Measurements from ENCODE around the gene SAMD5. TPM values are rescaled to one million over a fixed set of nuclear protein-coding genes. Genes with fewer than 3 reads are reported as not detected.

Gene SAMD5
- total RNA-seq (2021; fragmentation: NEBNext Ultra II Directional; extraction: Animal tissue kit (Norgen Biotek cat#: 25700)) (0.04 and 0.08 TPM in 2 replicates), polyA plus RNA-seq (2011; rRNA removed) (0.02 TPM in 1 of 2 replicates, not detected in the other), polyA minus RNA-seq (2011; rRNA and poly(A)+ RNA removed) (not detected in 2 replicates)
- 0.01 TPM for polyA plus RNA-seq (2011; cell fraction: cytosol; rRNA removed)
- not detected for polyA plus RNA-seq (2011; cell fraction: nucleus; rRNA removed)
- polyA plus RNA-seq (2012, experiment 1 of 2) = 0.07 TPM in 1 of 4 replicates, not detected in the others
- not detected for polyA plus RNA-seq (2012, experiment 2 of 2)
- 0.02 TPM for polyA plus RNA-seq (2013, experiment 1 of 2)
- polyA plus RNA-seq (2013, experiment 2 of 2) = 0.02 TPM
- polyA minus RNA-seq (2011; cell fraction: cytosol; rRNA and poly(A)+ RNA removed) = not detected
- 1.8 TPM for polyA minus RNA-seq (2011; cell fraction: nucleus; rRNA and poly(A)+ RNA removed)
- long read RNA-seq, experiment 1 = 0 reads
- long read RNA-seq, experiment 2 = 0 reads

DNA sequence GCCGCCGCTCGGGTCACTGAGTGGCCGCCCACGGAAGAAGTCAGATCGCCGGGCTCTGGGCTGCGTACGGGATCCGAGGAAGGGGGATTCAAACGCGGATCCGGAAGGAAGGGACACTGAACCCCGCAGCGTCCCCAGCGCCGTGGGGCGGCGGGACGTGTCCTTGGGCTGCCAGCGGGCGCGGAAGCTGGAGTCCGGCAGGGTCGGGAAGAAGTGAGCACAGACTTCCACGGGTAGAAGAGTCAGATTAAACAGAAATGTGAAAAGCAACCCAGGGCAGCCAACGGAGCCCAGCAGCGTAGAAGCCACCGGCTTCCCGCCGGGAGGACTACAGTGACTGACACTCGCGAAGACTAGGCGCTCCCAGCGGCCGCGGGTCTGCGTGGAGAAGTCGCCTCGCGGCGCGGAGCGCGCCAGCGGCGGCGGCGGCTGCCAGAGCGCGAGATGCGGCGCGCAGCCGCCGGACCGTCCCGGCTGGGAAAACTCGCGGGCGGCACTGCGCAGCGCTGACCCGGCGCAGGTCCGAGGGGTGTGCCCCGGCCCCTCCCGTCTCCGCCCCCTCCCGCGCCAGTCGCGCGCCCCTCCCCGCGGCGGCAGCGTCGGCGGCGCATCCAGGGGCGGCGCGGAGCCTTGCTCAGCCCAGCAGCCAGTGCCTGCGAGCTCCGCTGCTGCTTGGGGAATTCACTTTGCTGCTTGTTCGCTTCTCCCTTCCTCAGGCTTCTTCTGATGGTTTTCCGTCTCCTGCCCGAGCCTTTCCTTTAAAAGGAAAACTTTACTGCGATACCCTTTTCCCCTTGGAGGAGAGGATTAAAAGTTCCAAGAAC lies at the start of gene SAMD5:
Gene SAMD5, plus strand, starts transcription at position 649 of the 824 bp plus-strand sequence. CDS start 239 bp downstream, outside the sequence.
- FAIRE-seq (no peak), DNase-seq (ENCODE audit: low read depth in 1 of 2, low spot score in 2 of 2) (peak; percentile 29 to 74)
- Histone ChIP-seq H2BK15ac (ENCODE audit: low read length) (no peak within 1 kb of the TSS), H2BK120ac (replicated peaks; ENCODE audit: low read depth, low read length) (no peak within 1 kb of the TSS), H3K4me1 (replicated peaks in 1 of 4; ENCODE audit: control insufficient read depth in 3 of 4, insufficient read depth in 4 of 4, low read length in 3 of 4) (peaks cover 0 to 9% (median 6%) of the 10 kb centered on the region in 4 experiments; a peak in 4 of 7 replicates), H3K27me3 (replicated peaks in 1 of 4; ENCODE audit: control insufficient read depth in 3 of 4, extremely low read depth in 1 of 4, insufficient read depth in 3 of 4, low read length in 3 of 4) (peaks cover 60 to 81% (median 72%) of the 10 kb centered on the region in 4 experiments), H3K9me3 (ENCODE audit: insufficient read depth in 2 of 2, low read depth in 1 of 2, low read length in 1 of 2) (no peaks in the 10 kb centered on the region), H3K4ac (replicated peaks; ENCODE audit: insufficient read length, low read depth, low read length) (no peak within 1 kb of the TSS), H4K5ac (ENCODE audit: insufficient read length, low read depth, low read length) (no peak within 1 kb of the TSS), H4K20me1 (replicated peaks in 1 of 2; ENCODE audit: control insufficient read depth in 1 of 2, insufficient read depth in 2 of 2, low read length in 2 of 2) (peaks cover 5 to 11% of the 10 kb centered on the region in 2 experiments), H3K27ac (ENCODE audit: low read depth, low read length) (no peak within 1 kb of the TSS), H4K8ac (ENCODE audit: extremely low read depth, insufficient read depth, low read length) (peak within 1 kb of the TSS; percentile 53; the same call in 1 of the 2 replicates), H3K79me1 (ENCODE audit: low read depth, low read length) (no peaks in the 10 kb centered on the region), H3K18ac (ENCODE audit: extremely low read depth, low read length) (no peak within 1 kb of the TSS), H2AK5ac (ENCODE audit: low read depth, low read length) (no peak within 1 kb of the TSS), H3K9ac (replicated peaks in 1 of 4; ENCODE audit: extremely low read depth in 1 of 4, low read depth in 3 of 4, low read length in 3 of 4) (no peak within 1 kb of the TSS), H3K56ac (replicated peaks; ENCODE audit: insufficient read length, low read depth, low read length) (no peak within 1 kb of the TSS), H2BK20ac (ENCODE audit: low read length) (no peak within 1 kb of the TSS), H4K91ac (replicated peaks; ENCODE audit: insufficient read length, low read length) (no peak within 1 kb of the TSS), H3K4me2 (ENCODE audit: insufficient read depth in 1 of 2, low read depth in 2 of 2, low read length in 2 of 2) (peak within 1 kb of the TSS; percentile 85 to 97), H3K14ac (ENCODE audit: insufficient read length) (no peak within 1 kb of the TSS), H2AFZ (ENCODE audit: low read length) (peak within 1 kb of the TSS; percentile 80; the same call in 1 of the 2 replicates), H3K36me3 (ENCODE audit: control insufficient read depth in 2 of 4, insufficient read depth in 4 of 4, low read length in 3 of 4) (no peaks in the 10 kb centered on the region), H3K23ac (ENCODE audit: insufficient read length) (no peak within 1 kb of the TSS), H2BK12ac (ENCODE audit: low read depth, low read length) (no peak within 1 kb of the TSS), H3K23me2 (ENCODE audit: low read depth, low read length) (peaks cover 8% of the 10 kb centered on the region), H3K4me3 (ENCODE audit: extremely low read depth in 1 of 4, insufficient read depth in 2 of 4, low read depth in 3 of 4, low read length in 4 of 4) (peak within 1 kb of the TSS; percentile 44 to 71 (median 64)), H3K79me2 (ENCODE audit: control insufficient read depth in 1 of 2, insufficient read depth in 2 of 2, low read length in 2 of 2) (no peaks in the 10 kb centered on the region), H2BK5ac (ENCODE audit: low read depth, low read length) (no peak within 1 kb of the TSS)
- ChIA-PET POLR2A (ENCODE audit: partially characterized antibody) (no interaction called here), CTCF (ENCODE audit: partially characterized antibody) (interaction anchor here (1.0 to 4.1 kb wide), 14 partner anchors 18 to 660 kb away, joined by 3 to 14 read pairs (median 7); no protein-coding TSS in a partner anchor)
- WGBS, 2 experiments (ENCODE audit: extremely low coverage in 1 of 2, insufficient coverage in 1 of 2, insufficient read length in 1 of 2, insufficient replicate concordance in 2 of 2, low coverage in 1 of 2, low lambda C conversion rate in 2 of 2, missing lambda C conversion rate in 1 of 2) = 2% methylated on average over 42 of the region's 90 CpGs; no CpG with 5 or more reads in 1 of the 2 experiments
- TF ChIP-seq ASH2L (IDR thresholded peaks at IDR 0.05; ENCODE audit: low read length) (peak; percentile 64), SUZ12 (IDR thresholded peaks at IDR 0.05; ENCODE audit: low read length) (peak; percentile 46), KDM4A (IDR thresholded peaks at IDR 0.05; ENCODE audit: low read depth, low read length, severe bottlenecking) (peak; percentile 65), NRF1 (IDR thresholded peaks at IDR 0.05; ENCODE audit: low read depth, low read length) (peak; percentile 27; the same call in 1 of the 2 replicates), RXRA (IDR thresholded peaks at IDR 0.05; ENCODE audit: insufficient read depth, low read depth, low read length) (no peak), ATF3 (IDR thresholded peaks at IDR 0.05; ENCODE audit: insufficient read depth, low read depth, low read length) (no peak), EZH2 (IDR thresholded peaks at IDR 0.05; ENCODE audit: low read depth, low read length, severe bottlenecking) (peak; percentile 14), BACH1 (IDR thresholded peaks at IDR 0.05; ENCODE audit: low read length) (peak; percentile 15; the same call in 1 of the 2 replicates), KDM1A (IDR thresholded peaks at IDR 0.05; ENCODE audit: borderline replicate concordance, low read length) (no peak)

Data from H1 (cell line).